ENCODE measurements around the gene ARHGAP26. TPM values are rescaled to one million over a fixed set of nuclear protein-coding genes. Genes with fewer than 3 reads are reported as not detected.

ARHGAP26 gene
- total RNA-seq, 4 donors from 2014 or later, result 28.2 to 52.3 (median 37.9) TPM

GRCh38 chr5:143161885-143162540 is 391.8 kb downstream of the ARHGAP26 start:
- no peaks in the 10 kb centered on the region for H3K9me3 ChIP-seq
- DNase-seq, result no peak
- no peaks in the 10 kb centered on the region for H3K36me3 ChIP-seq
- H3K27me3 ChIP-seq, result no peaks in the 10 kb centered on the region
- H3K4me3 ChIP-seq (replicated peaks in 1 of 3), result no peak overlapping the region
- TF ChIP-seq CTCF (IDR thresholded peaks at IDR 0.05), result no peak
- no peak for TF ChIP-seq POLR2A (IDR thresholded peaks at IDR 0.05)
- 88 to 93% methylated on average over 5 of the region's 5 CpGs for WGBS, 2 donors
- no peaks in the 10 kb centered on the region for H3K4me1 ChIP-seq
- H3K27ac ChIP-seq, result no peak overlapping the region
- intact Hi-C loops (cut with DNase I), result no loop called here

- H3K27me3 ChIP-seq, result no peaks in the 10 kb centered on the region
- no peak overlapping the region for H3K27ac ChIP-seq
- 97% methylated on average over 3 of the region's 3 CpGs for WGBS, 2 donors
- H3K4me1 ChIP-seq, result no peaks in the 10 kb centered on the region
- intact Hi-C loops (cut with DNase I), result no loop called here
- H3K4me3 ChIP-seq (replicated peaks in 1 of 3), result no peak overlapping the region
- H3K9me3 ChIP-seq, result no peaks in the 10 kb centered on the region
- no peak for DNase-seq
- H3K36me3 ChIP-seq, result no peaks in the 10 kb centered on the region
- TF ChIP-seq CTCF (IDR thresholded peaks at IDR 0.05), result no peak
- no peak for TF ChIP-seq POLR2A (IDR thresholded peaks at IDR 0.05)
Measured at GRCh38 chr5:143162810-143163209, 392.6 kb downstream of the ARHGAP26 start.

- Histone ChIP-seq H3K27me3 (no peaks in the 10 kb centered on the region), H3K4me3 (replicated peaks in 1 of 3) (no peak overlapping the region), H3K4me1 (no peaks in the 10 kb centered on the region), H3K27ac (no peak overlapping the region), H3K9me3 (no peaks in the 10 kb centered on the region), H3K36me3 (no peaks in the 10 kb centered on the region)
- WGBS, 2 donors, result 82 to 97% methylated on average over 4 of the region's 4 CpGs
- TF ChIP-seq POLR2A (IDR thresholded peaks at IDR 0.05) (no peak), CTCF (IDR thresholded peaks at IDR 0.05) (no peak)
- intact Hi-C loops (cut with DNase I), result no loop called here
- DNase-seq, result no peak
Measured at GRCh38 chr5:143164557-143164956, 394.4 kb downstream of the ARHGAP26 start.

- Histone ChIP-seq H3K4me3 (replicated peaks in 1 of 3) (no peak overlapping the region), H3K9me3 (no peaks in the 10 kb centered on the region), H3K36me3 (no peaks in the 10 kb centered on the region), H3K4me1 (peaks cover 0 to 5% of the 10 kb centered on the region in 2 donors), H3K27me3 (no peaks in the 10 kb centered on the region), H3K27ac (no peak overlapping the region)
- intact Hi-C loops (cut with DNase I), result no loop called here
- TF ChIP-seq CTCF (IDR thresholded peaks at IDR 0.05) (no peak), POLR2A (IDR thresholded peaks at IDR 0.05) (no peak)
- no peak for DNase-seq
- WGBS, 2 donors, result 94% methylated on average over 12 of the region's 12 CpGs
Measured at GRCh38 chr5:143165049-143165880, 395.1 kb downstream of the ARHGAP26 start.

GRCh38 chr5:143166090-143166489 is 395.9 kb downstream of the ARHGAP26 start:
- Histone ChIP-seq H3K4me3 (replicated peaks in 1 of 3) (no peak overlapping the region), H3K36me3 (no peaks in the 10 kb centered on the region), H3K4me1 (peaks cover 0 to 5% of the 10 kb centered on the region in 2 donors), H3K27ac (no peak overlapping the region), H3K27me3 (no peaks in the 10 kb centered on the region), H3K9me3 (no peaks in the 10 kb centered on the region)
- TF ChIP-seq POLR2A (IDR thresholded peaks at IDR 0.05) (no peak), CTCF (IDR thresholded peaks at IDR 0.05) (no peak)
- intact Hi-C loops (cut with DNase I), result no loop called here
- no peak for DNase-seq
- 92 to 96% methylated on average over 4 of the region's 4 CpGs for WGBS, 2 donors
